IMR-90 (cell line): ENCODE measurements around the gene TBCK. TPM values are rescaled to one million over a fixed set of nuclear protein-coding genes. Genes with fewer than 3 reads are reported as not detected.

Experiments used
- ATAC-seq: fragments of 200-7000 bp; cut with Tn5 transposase; 2 replicates; pipeline ENCODE4 v1.9.1; 2020; ENCODE audit warnings: low read depth, mild to moderate bottlenecking, moderate library complexity
- BruUV-seq: library from RNA; stranded (reverse); fragments of 400-500 nt; replicated peaks from 2 replicates; lab custom pipeline; 2021; lab: Mats Ljungman, UMichigan
- CTCF ChIA-PET: fragments of 300-600 bp; formaldehyde crosslinking; extraction: SDS; loops from one replicate; lab custom pipeline; 2021; ENCODE audit warnings: antibody characterized with exemption; lab: Yijun Ruan, JAX
- POLR2A ChIA-PET: fragments of 300-600 bp; sonication (Branson Sonifier 250); formaldehyde crosslinking; loops from one replicate; lab custom pipeline; 2022; ENCODE audit warnings: antibody characterized with exemption; ENCODE audit not compliant: unreplicated experiment; lab: Charles Lee
- DNase-seq: peaks from one replicate; pipeline ENCODE4 v3.0.0; 2013
- H2AFZ ChIP-seq: replicated peaks from 2 replicates; pipeline ENCODE3; 2013; ENCODE audit warnings: low read length, mild to moderate bottlenecking; ENCODE audit not compliant: poor library complexity
- H2AK5ac ChIP-seq: 2 replicates; pipeline ENCODE4 v1.6.1; 2013; ENCODE audit warnings: low read depth, low read length, inconsistent platforms
- H2AK9ac ChIP-seq: replicated peaks from 2 replicates; pipeline ENCODE3; 2013; ENCODE audit warnings: mild to moderate bottlenecking, low read depth, low read length, moderate library complexity; ENCODE audit not compliant: poor library complexity
- H2BK120ac ChIP-seq: 2 replicates; pipeline ENCODE4 v1.6.1; 2013; ENCODE audit warnings: low read depth, low read length, inconsistent platforms
- H2BK15ac ChIP-seq: 3 replicates; pipeline ENCODE4 v1.6.1; 2013; ENCODE audit warnings: low read depth, low read length, inconsistent platforms
- H2BK20ac ChIP-seq: 2 replicates; pipeline ENCODE4 v1.6.1; 2013; ENCODE audit warnings: low read depth, mild to moderate bottlenecking, inconsistent platforms, low read length, moderate library complexity
- H2BK5ac ChIP-seq: 2 replicates; pipeline ENCODE4 v1.6.1; 2013; ENCODE audit warnings: mild to moderate bottlenecking, low read depth, low read length, inconsistent platforms; ENCODE audit not compliant: poor library complexity, severe bottlenecking
- H3K14ac ChIP-seq: replicated peaks from 2 replicates; pipeline ENCODE4 v1.6.1; 2013; ENCODE audit warnings: low read depth, low read length, inconsistent platforms
- H3K18ac ChIP-seq: 2 replicates; pipeline ENCODE4 v1.6.1; 2013; ENCODE audit warnings: low read depth, low read length, control low read depth
- H3K23ac ChIP-seq: 2 replicates; pipeline ENCODE4 v1.6.1; 2013; ENCODE audit warnings: low read depth, low read length, inconsistent platforms
- H3K27ac ChIP-seq: 2 replicates; pipeline ENCODE4 v1.5.1; 2013; ENCODE audit warnings: mild to moderate bottlenecking, control low read depth, low read length; ENCODE audit not compliant: insufficient read depth
- H3K27me3 ChIP-seq: 2 replicates; pipeline ENCODE4 v1.6.1; 2013; ENCODE audit warnings: low read length; ENCODE audit not compliant: control insufficient read depth, insufficient read depth
- H3K36me3 ChIP-seq: 2 replicates; pipeline ENCODE4 v1.6.1; 2013; ENCODE audit warnings: low read length, mixed read lengths; ENCODE audit not compliant: control insufficient read depth, insufficient read depth
- H3K4ac ChIP-seq: 2 replicates; pipeline ENCODE4 v1.6.1; 2013; ENCODE audit warnings: low read depth, low read length, inconsistent platforms
- H3K4me1 ChIP-seq: 2 replicates; pipeline ENCODE4 v1.6.1; 2013; ENCODE audit warnings: low read length, mixed read lengths; ENCODE audit not compliant: control insufficient read depth, insufficient read depth
- H3K4me2 ChIP-seq: 2 replicates; pipeline ENCODE4 v1.6.1; 2013; ENCODE audit warnings: low read depth, mild to moderate bottlenecking, control low read depth, low read length, moderate library complexity
- H3K4me3 ChIP-seq: 2 replicates; pipeline ENCODE4 v1.5.1; 2013; ENCODE audit warnings: low read depth, mild to moderate bottlenecking, control low read depth, low read length, moderate library complexity; ENCODE audit not compliant: insufficient read depth
- H3K56ac ChIP-seq: 2 replicates; pipeline ENCODE4 v1.6.1; 2013; ENCODE audit warnings: low read length, inconsistent platforms; ENCODE audit not compliant: insufficient read depth; ENCODE audit errors: extremely low read depth
- H3K79me1 ChIP-seq, 2 experiments: 2 replicates each; pipeline ENCODE4 v1.6.1; 2013; ENCODE audit warnings: low read length in 2 of 2, inconsistent platforms in 1 of 2, low read depth in 1 of 2
- H3K9ac ChIP-seq: 2 replicates; pipeline ENCODE4 v1.6.1; 2013; ENCODE audit warnings: low read depth, low read length, control low read depth
- H3K9me1 ChIP-seq: 2 replicates; pipeline ENCODE4 v1.6.1; 2013; ENCODE audit warnings: low read length, inconsistent platforms; ENCODE audit not compliant: insufficient read depth
- H3K9me3 ChIP-seq: 2 replicates; pipeline ENCODE4 v1.6.1; 2013; ENCODE audit warnings: low read length; ENCODE audit not compliant: control insufficient read depth, insufficient read depth
- H4K20me1 ChIP-seq: 2 replicates; pipeline ENCODE4 v1.6.1; 2013; ENCODE audit warnings: low read length, inconsistent platforms; ENCODE audit not compliant: insufficient read depth
- H4K5ac ChIP-seq: 2 replicates; pipeline ENCODE4 v1.6.1; 2013; ENCODE audit warnings: mild to moderate bottlenecking, low read depth, low read length, control low read depth
- H4K8ac ChIP-seq, 2 experiments: 2 replicates each; pipeline ENCODE4 v1.6.1; 2013; ENCODE audit warnings: low read depth in 2 of 2, low read length in 2 of 2, control low read depth in 1 of 2, inconsistent platforms in 1 of 2
- H4K91ac ChIP-seq: 2 replicates; pipeline ENCODE4 v1.6.1; 2013; ENCODE audit warnings: low read depth, low read length, inconsistent platforms; ENCODE audit not compliant: insufficient read depth
- BHLHE40 ChIP-seq: fragments of 150-350 bp; IDR thresholded peaks from 2 replicates; pipeline ENCODE4 v1.6.1; 2016; ENCODE audit warnings: mild to moderate bottlenecking, low read depth, low read length
- CEBPB ChIP-seq: IDR thresholded peaks from 2 replicates; pipeline ENCODE4 v1.6.1; 2012; ENCODE audit warnings: low read depth, low read length, improper control_type of control experiment
- CTCF ChIP-seq: conservative IDR thresholded peaks from 2 replicates; pipeline ENCODE4 v1.5.1; 2012; ENCODE audit warnings: mild to moderate bottlenecking, low read depth, low read length, improper control_type of control experiment
- MAZ ChIP-seq: IDR thresholded peaks from 2 replicates; pipeline ENCODE4 v1.6.1; 2012; ENCODE audit warnings: low read depth, mild to moderate bottlenecking, low read length, improper control_type of control experiment, moderate library complexity, borderline replicate concordance
- MXI1 ChIP-seq: IDR thresholded peaks from 2 replicates; pipeline ENCODE4 v1.6.1; 2012; ENCODE audit warnings: low read depth, mild to moderate bottlenecking, low read length, moderate library complexity, borderline replicate concordance
- whole genome bisulfite sequencing, 2 experiments: methylation state at CpG; one replicate each; pipeline versions ENCODE4 v1.1.5 to v1.1.7; 2013; ENCODE audit warnings: missing lambda C conversion rate in 2 of 2; ENCODE audit not compliant: insufficient read length in 1 of 2; ENCODE audit errors: extremely low coverage in 2 of 2; 5-methylcytosine and 5-hydroxymethylcytosine counted together
- dilution Hi-C: fragments of 300-500 bp; cut with HindIII; formaldehyde crosslinking; loops from one replicate; pipeline ENCODE4 v1.14.3; 2018; ENCODE audit warnings: low sequenced_read_pairs; ENCODE audit not compliant: unreplicated experiment
- in situ Hi-C: fragments of 300-500 bp; cut with MboI; formaldehyde crosslinking; loops from 3 replicates; pipeline ENCODE4 v1.14.3; 2019; ENCODE audit warnings: low sequenced_read_pairs, inconsistent platforms, mixed read lengths
- intact Hi-C: fragments of 100-400 bp; cut with micrococcal nuclease; formaldehyde crosslinking; loops from 2 replicates; pipeline ENCODE4 v1.10.0; 2022
- polyA plus RNA-seq, 3 experiments: library from polyadenylated mRNA; depleted of rRNA; stranded (reverse); fragments of >200 nt; gene quantifications; 2 replicates each; pipeline ENCODE4 v1.2.3, GENCODE V29; 2012; ENCODE audit warnings: low replicate concordance in 1 of 3
- total RNA-seq: library from RNA; depleted of rRNA; stranded (reverse); fragments of >200 nt; gene quantifications from 2 replicates; pipeline ENCODE4 v1.2.3, GENCODE V29; 2012
- TF ChIP-seq, protein P1 (sequence below): fragments of 150-350 bp; IDR thresholded peaks from 2 replicates; pipeline ENCODE4 v1.6.1; 2016; ENCODE audit warnings: low read depth, mild to moderate bottlenecking, low read length, moderate library complexity, borderline replicate concordance

The TBCK gene
- total and polyA plus RNA-seq, 2 of the 4 experiments (the other 2 are of a cell fraction), result 10.7 to 29.9 TPM

DNA sequence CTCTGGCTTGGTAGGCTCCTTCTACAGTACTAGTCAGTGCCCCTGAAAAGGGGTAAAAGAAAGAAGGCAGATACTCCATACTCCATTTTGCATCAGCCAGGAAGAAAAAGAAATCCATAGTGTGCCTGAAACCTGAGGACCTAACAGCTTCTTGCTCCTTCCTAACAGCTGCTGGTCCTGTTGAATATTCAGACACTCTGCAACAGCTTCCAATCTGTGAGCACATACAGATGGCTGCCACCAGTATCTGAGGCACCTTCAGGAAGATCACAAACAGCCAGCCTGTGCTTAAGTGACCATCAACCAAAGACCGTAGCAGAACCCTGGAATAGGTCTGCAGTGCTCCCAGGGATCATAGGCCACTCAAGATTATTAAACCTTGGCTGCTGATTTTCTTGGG lies 48.3 kb upstream of the TBCK start:
- Histone ChIP-seq H3K4me1 (peaks cover 8% of the 10 kb centered on the region), H3K36me3 (no peaks in the 10 kb centered on the region), H2AFZ (peak overlapping the region; percentile 30), H3K4me3 (no peak overlapping the region), H2AK5ac (peak overlapping the region; percentile 64), H4K20me1 (peaks cover 3% of the 10 kb centered on the region; the same call in 1 of the 2 replicates), H2BK5ac (no peak overlapping the region), H3K9me1 (0 out of 2 replicates have a peak, but pooled peaks cover 6% of the 10 kb centered on the region), H3K4me2 (no peak overlapping the region), H4K8ac (no peak overlapping the region), H3K9me3 (no peaks in the 10 kb centered on the region), H3K9ac (no peak overlapping the region), H3K27ac (no peak overlapping the region), H2AK9ac (no peak overlapping the region), H3K4ac (0 out of 2 replicates have a peak overlapping the region, but pooled peaks have one; percentile 33), H4K5ac (no peak overlapping the region), H3K18ac (peak overlapping the region; percentile 23; the same call in 1 of the 2 replicates), H3K27me3 (no peaks in the 10 kb centered on the region), H2BK20ac (no peak overlapping the region), H3K14ac (0 out of 2 replicates have a peak overlapping the region, but pooled peaks have one; percentile 4), H2BK120ac (0 out of 2 replicates have a peak overlapping the region, but pooled peaks have one; percentile 23), H3K79me1 (no peaks in the 10 kb centered on the region), H3K56ac (no peak overlapping the region), H3K23ac (no peak overlapping the region), H4K91ac (no peak overlapping the region), H2BK15ac (peak overlapping the region; percentile 68; the same call in 1 of the 3 replicates)
- dilution Hi-C loops, result no loop called here
- in situ Hi-C loops, result no loop called here
- ChIA-PET CTCF (no interaction called here), POLR2A (no interaction called here)
- TF ChIP-seq CTCF (no peak), BHLHE40 (no peak), CEBPB (no peak), MXI1 (no peak), MAZ (no peak)
- TF ChIP-seq, protein P1, sequence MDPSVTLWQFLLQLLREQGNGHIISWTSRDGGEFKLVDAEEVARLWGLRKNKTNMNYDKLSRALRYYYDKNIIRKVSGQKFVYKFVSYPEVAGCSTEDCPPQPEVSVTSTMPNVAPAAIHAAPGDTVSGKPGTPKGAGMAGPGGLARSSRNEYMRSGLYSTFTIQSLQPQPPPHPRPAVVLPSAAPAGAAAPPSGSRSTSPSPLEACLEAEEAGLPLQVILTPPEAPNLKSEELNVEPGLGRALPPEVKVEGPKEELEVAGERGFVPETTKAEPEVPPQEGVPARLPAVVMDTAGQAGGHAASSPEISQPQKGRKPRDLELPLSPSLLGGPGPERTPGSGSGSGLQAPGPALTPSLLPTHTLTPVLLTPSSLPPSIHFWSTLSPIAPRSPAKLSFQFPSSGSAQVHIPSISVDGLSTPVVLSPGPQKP, result no peak
- DNase-seq (no peak), ATAC-seq (no peak)
- BruUV-seq, result no TSS peak
- no CpG with 5 or more reads among the region's 1 CpG for WGBS, 2 experiments
- intact Hi-C loops, result loop anchor here (5.0 kb wide), 1 partner anchor 87 kb away; no protein-coding TSS in a partner anchor
